WTC11 (cell line): ENCODE results near the gene EFNA5. TPM values are rescaled to one million over a fixed set of nuclear protein-coding genes. Genes with fewer than 3 reads are reported as not detected.

Source experiments
- ATAC-seq: fragments of 200-7000 bp; cut with Tn5 transposase; 2 replicates; pipeline ENCODE4 v1.10.0; 2021; ENCODE audit warnings: mild to moderate bottlenecking, moderate library complexity
- CTCF ChIA-PET: fragments of 300-600 bp; sonication (Branson Sonifier 250); formaldehyde crosslinking; loops from one replicate; lab custom pipeline; 2021; ENCODE audit warnings: antibody characterized with exemption; lab: Charles Lee
- POLR2A ChIA-PET: fragments of 350-600 bp; sonication (Branson Sonifier 250); formaldehyde crosslinking; loops from one replicate; lab custom pipeline; 2021; ENCODE audit warnings: antibody characterized with exemption; lab: Charles Lee
- DNase-seq: peaks from one replicate; pipeline ENCODE4 v3.0.0; 2021; ENCODE audit warnings: low spot score
- H3K27ac Mint-ChIP-seq: 2 replicates; pipeline ENCODE4 v1.8.0; 2021; ENCODE audit warnings: mixed read lengths
- H3K27me3 Mint-ChIP-seq: 2 replicates; pipeline ENCODE4 v1.8.0; 2021; ENCODE audit warnings: low read depth, mild to moderate bottlenecking, moderate library complexity, mixed read lengths
- H3K36me3 Mint-ChIP-seq: 2 replicates; pipeline ENCODE4 v1.8.0; 2021; ENCODE audit warnings: mixed read lengths
- H3K4me1 Mint-ChIP-seq: 2 replicates; pipeline ENCODE4 v1.8.0; 2022; ENCODE audit warnings: mixed read lengths
- H3K4me3 Mint-ChIP-seq: 2 replicates; pipeline ENCODE4 v1.8.0; 2021; ENCODE audit warnings: mild to moderate bottlenecking, moderate library complexity, mixed read lengths
- H3K9me3 Mint-ChIP-seq: 2 replicates; pipeline ENCODE4 v1.8.0; 2021; ENCODE audit warnings: mixed read lengths
- CREM ChIP-seq: sonication (generic); formaldehyde crosslinking; IDR thresholded peaks from 2 replicates; pipeline ENCODE4 v1.8.1; 2022; ENCODE audit warnings: mild to moderate bottlenecking, missing genetic modification reagents, moderate library complexity
- ELF4 ChIP-seq: sonication (generic); formaldehyde crosslinking; IDR thresholded peaks from 2 replicates; pipeline ENCODE4 v1.8.1; 2022; ENCODE audit warnings: low read depth, mild to moderate bottlenecking, moderate library complexity, missing genetic modification reagents
- EMX1 ChIP-seq: fragments of 250-450 bp; sonication (Bioruptor Pico); IDR thresholded peaks from 2 replicates; pipeline ENCODE4 v1.8.0; 2021; ENCODE audit warnings: mild to moderate bottlenecking
- ESRRA ChIP-seq: sonication (generic); formaldehyde crosslinking; IDR thresholded peaks from 2 replicates; pipeline ENCODE4 v1.8.1; 2022; ENCODE audit warnings: mild to moderate bottlenecking, missing genetic modification reagents, borderline replicate concordance
- GRHL2 ChIP-seq: fragments of 250-450 bp; sonication (Bioruptor Pico); IDR thresholded peaks from 2 replicates; pipeline ENCODE4 v1.8.0; 2022; ENCODE audit warnings: mild to moderate bottlenecking, moderate library complexity; ENCODE audit not compliant: insufficient replicate concordance, severe bottlenecking
- IRF2 ChIP-seq: sonication (generic); formaldehyde crosslinking; IDR thresholded peaks from 2 replicates; pipeline ENCODE4 v1.8.0; 2022; ENCODE audit warnings: low read depth, missing genetic modification reagents, borderline replicate concordance
- KAT7 ChIP-seq: sonication (generic); formaldehyde crosslinking; IDR thresholded peaks from 2 replicates; pipeline ENCODE4 v1.8.1; 2023; ENCODE audit warnings: missing genetic modification reagents, mild to moderate bottlenecking, borderline replicate concordance
- NFE2L1 ChIP-seq: sonication (generic); formaldehyde crosslinking; IDR thresholded peaks from 2 replicates; pipeline ENCODE4 v1.8.1; 2023; ENCODE audit warnings: missing genetic modification reagents
- NFYB ChIP-seq: sonication (generic); formaldehyde crosslinking; conservative IDR thresholded peaks from 2 replicates; pipeline ENCODE4 v1.8.0; 2022; ENCODE audit warnings: low read depth, missing genetic modification reagents
- NR1H2 ChIP-seq: sonication (generic); formaldehyde crosslinking; IDR thresholded peaks from 2 replicates; pipeline ENCODE4 v1.9.0; 2021; ENCODE audit warnings: mild to moderate bottlenecking, moderate library complexity, missing genetic modification reagents
- NR3C1 ChIP-seq: sonication (generic); formaldehyde crosslinking; conservative IDR thresholded peaks from 2 replicates; pipeline ENCODE4 v1.8.1; 2023; ENCODE audit warnings: low read depth, mild to moderate bottlenecking, missing genetic modification reagents
- PRRX2 ChIP-seq: fragments of 250-450 bp; sonication (Bioruptor Pico); IDR thresholded peaks from 2 replicates; pipeline ENCODE4 v1.8.0; 2021; ENCODE audit warnings: mild to moderate bottlenecking
- SMAD3 ChIP-seq: sonication (generic); formaldehyde crosslinking; IDR thresholded peaks from 2 replicates; pipeline ENCODE4 v1.8.0; 2022; ENCODE audit warnings: missing genetic modification reagents, mild to moderate bottlenecking, borderline replicate concordance
- SMAD4 ChIP-seq: sonication (generic); formaldehyde crosslinking; IDR thresholded peaks from 2 replicates; pipeline ENCODE4 v1.8.0; 2022; ENCODE audit warnings: mild to moderate bottlenecking, missing genetic modification reagents
- TEAD1 ChIP-seq: sonication (generic); formaldehyde crosslinking; IDR thresholded peaks from 2 replicates; pipeline ENCODE4 v1.8.0; 2022; ENCODE audit warnings: mild to moderate bottlenecking, missing genetic modification reagents
- ZNF121 ChIP-seq: sonication (generic); formaldehyde crosslinking; IDR thresholded peaks from 2 replicates; pipeline ENCODE4 v1.8.0; 2023; ENCODE audit warnings: missing genetic modification reagents
- ZNF671 ChIP-seq: fragments of 250-450 bp; sonication (Bioruptor Pico); IDR thresholded peaks from 2 replicates; pipeline ENCODE4 v1.8.0; 2021; ENCODE audit warnings: mild to moderate bottlenecking
- total RNA-seq: library from RNA; stranded (reverse); gene quantifications from 3 replicates; pipeline ENCODE4 v1.2.3, GENCODE V29; 2021
- TF ChIP-seq, protein P1 (sequence below): sonication (generic); formaldehyde crosslinking; IDR thresholded peaks from 2 replicates; pipeline ENCODE4 v1.8.1; 2023; ENCODE audit warnings: mild to moderate bottlenecking, missing genetic modification reagents
- TF ChIP-seq, protein P2 (sequence below): sonication (generic); formaldehyde crosslinking; IDR thresholded peaks from 2 replicates; pipeline ENCODE4 v1.8.1; 2023; ENCODE audit warnings: mild to moderate bottlenecking, missing genetic modification reagents, moderate library complexity
- TF ChIP-seq, protein P3 (sequence below): sonication (generic); formaldehyde crosslinking; IDR thresholded peaks from 2 replicates; pipeline ENCODE4 v1.8.0; 2023; ENCODE audit warnings: missing genetic modification reagents
- TF ChIP-seq, protein P4 (sequence below): sonication (generic); formaldehyde crosslinking; IDR thresholded peaks from 2 replicates; pipeline ENCODE4 v1.8.0; 2022; ENCODE audit warnings: mild to moderate bottlenecking, missing genetic modification reagents
- TF ChIP-seq, protein P5 (sequence below): fragments of 250-450 bp; sonication (Bioruptor Pico); conservative IDR thresholded peaks from 2 replicates; pipeline ENCODE4 v1.9.0; 2021; ENCODE audit warnings: mild to moderate bottlenecking
- TF ChIP-seq, protein P6 (sequence below): sonication (generic); formaldehyde crosslinking; IDR thresholded peaks from 2 replicates; pipeline ENCODE4 v1.8.1; 2022; ENCODE audit warnings: low read depth, mild to moderate bottlenecking, moderate library complexity, missing genetic modification reagents, borderline replicate concordance
- TF ChIP-seq, protein P7 (sequence below): fragments of 250-450 bp; sonication (Bioruptor Pico); IDR thresholded peaks from 2 replicates; pipeline ENCODE4 v1.9.0; 2021; ENCODE audit warnings: mild to moderate bottlenecking
- TF ChIP-seq, protein P8 (sequence below): sonication (generic); formaldehyde crosslinking; IDR thresholded peaks from 2 replicates; pipeline ENCODE4 v1.8.1; 2023; ENCODE audit warnings: mild to moderate bottlenecking, missing genetic modification reagents

Gene EFNA5
- total RNA-seq, 1 experiment from 2014 or later, result 17.4 TPM

DNA sequence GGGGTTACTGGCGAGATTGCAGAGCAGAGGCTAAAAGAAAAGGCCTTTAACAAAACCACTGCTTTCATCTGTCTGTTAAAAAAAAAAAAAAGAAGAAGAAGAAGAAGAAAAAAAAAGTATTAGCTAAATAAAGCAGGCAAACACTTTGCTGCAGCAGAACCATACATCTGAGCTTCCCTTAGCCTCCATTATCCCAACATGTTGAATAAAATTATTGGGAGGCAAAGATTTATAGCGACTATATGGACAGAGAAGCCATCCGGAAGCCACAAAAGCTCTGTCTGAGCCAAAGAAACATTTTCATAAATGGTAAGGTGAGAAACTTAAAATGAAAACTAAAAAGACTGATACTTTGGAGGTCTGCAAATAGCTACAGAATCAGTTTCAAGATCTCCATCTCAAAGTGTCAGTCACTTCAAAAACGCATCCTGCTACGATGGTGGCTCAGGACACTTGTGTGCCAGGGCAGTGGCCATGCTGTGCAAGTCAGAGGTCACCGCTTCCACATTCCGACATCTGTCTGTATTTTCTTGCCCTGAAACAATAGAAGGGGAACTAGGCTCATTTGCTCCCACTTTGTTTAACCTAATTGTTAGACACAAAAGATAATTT lies 9.6 kb downstream of the EFNA5 start:
- H3K27ac Mint-ChIP-seq, result no peak overlapping the region
- ChIA-PET CTCF (interaction anchor here (1.5 kb wide), 1 partner anchor 89 kb away, joined by 4 read pairs; no protein-coding TSS in a partner anchor), POLR2A (no interaction called here)
- no peak for TF ChIP-seq NFYB (CRISPR knock-in tag)
- TF ChIP-seq ESRRA (CRISPR knock-in tag), result no peak
- TF ChIP-seq TEAD1, result no peak
- TF ChIP-seq ZNF121 (CRISPR knock-in tag), result no peak
- no peaks in the 10 kb centered on the region for H3K27me3 Mint-ChIP-seq
- peaks cover 27% of the 10 kb centered on the region for H3K4me1 Mint-ChIP-seq
- H3K9me3 Mint-ChIP-seq, result no peaks in the 10 kb centered on the region
- no peak overlapping the region for H3K4me3 Mint-ChIP-seq
- H3K36me3 Mint-ChIP-seq, result no peaks in the 10 kb centered on the region
- no peak for ATAC-seq
- DNase-seq, result no peak

DNA sequence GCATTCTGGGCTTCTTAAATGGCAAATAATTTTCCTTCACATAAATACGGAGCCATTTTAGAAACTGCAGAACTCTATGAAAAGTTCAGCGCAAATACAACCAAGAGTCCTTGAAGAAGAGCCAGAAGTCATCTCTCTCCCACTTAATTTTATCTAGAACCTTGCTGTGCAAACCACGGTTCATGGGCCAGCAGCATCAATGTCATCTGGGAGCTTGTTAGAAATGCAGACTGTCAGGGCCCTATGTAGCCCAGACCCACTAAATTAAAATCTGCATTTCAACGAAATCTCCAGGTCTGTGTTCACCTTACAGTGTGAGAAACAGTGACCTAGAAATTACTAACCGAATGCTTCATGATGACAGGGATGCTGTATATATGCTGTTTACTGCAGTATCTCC lies 12.2 kb downstream of the EFNA5 start:
- ChIA-PET POLR2A (no interaction called here), CTCF (no interaction called here)
- Mint-ChIP-seq H3K4me3 (no peak overlapping the region), H3K27me3 (no peaks in the 10 kb centered on the region), H3K4me1 (peaks cover 36% of the 10 kb centered on the region), H3K36me3 (no peaks in the 10 kb centered on the region), H3K9me3 (no peaks in the 10 kb centered on the region), H3K27ac (no peak overlapping the region)
- TF ChIP-seq, protein P1, sequence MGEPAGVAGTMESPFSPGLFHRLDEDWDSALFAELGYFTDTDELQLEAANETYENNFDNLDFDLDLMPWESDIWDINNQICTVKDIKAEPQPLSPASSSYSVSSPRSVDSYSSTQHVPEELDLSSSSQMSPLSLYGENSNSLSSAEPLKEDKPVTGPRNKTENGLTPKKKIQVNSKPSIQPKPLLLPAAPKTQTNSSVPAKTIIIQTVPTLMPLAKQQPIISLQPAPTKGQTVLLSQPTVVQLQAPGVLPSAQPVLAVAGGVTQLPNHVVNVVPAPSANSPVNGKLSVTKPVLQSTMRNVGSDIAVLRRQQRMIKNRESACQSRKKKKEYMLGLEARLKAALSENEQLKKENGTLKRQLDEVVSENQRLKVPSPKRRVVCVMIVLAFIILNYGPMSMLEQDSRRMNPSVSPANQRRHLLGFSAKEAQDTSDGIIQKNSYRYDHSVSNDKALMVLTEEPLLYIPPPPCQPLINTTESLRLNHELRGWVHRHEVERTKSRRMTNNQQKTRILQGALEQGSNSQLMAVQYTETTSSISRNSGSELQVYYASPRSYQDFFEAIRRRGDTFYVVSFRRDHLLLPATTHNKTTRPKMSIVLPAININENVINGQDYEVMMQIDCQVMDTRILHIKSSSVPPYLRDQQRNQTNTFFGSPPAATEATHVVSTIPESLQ, result no peak
- TF ChIP-seq CREM (no peak), EMX1 (CRISPR knock-in tag) (no peak), NFE2L1 (CRISPR knock-in tag) (no peak), PRRX2 (CRISPR knock-in tag) (no peak), KAT7 (CRISPR knock-in tag) (no peak), IRF2 (CRISPR knock-in tag) (no peak), GRHL2 (CRISPR knock-in tag) (no peak), ZNF671 (CRISPR knock-in tag) (no peak), ELF4 (CRISPR knock-in tag) (no peak)
- TF ChIP-seq, protein P2, sequence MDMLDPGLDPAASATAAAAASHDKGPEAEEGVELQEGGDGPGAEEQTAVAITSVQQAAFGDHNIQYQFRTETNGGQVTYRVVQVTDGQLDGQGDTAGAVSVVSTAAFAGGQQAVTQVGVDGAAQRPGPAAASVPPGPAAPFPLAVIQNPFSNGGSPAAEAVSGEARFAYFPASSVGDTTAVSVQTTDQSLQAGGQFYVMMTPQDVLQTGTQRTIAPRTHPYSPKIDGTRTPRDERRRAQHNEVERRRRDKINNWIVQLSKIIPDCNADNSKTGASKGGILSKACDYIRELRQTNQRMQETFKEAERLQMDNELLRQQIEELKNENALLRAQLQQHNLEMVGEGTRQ (CRISPR knock-in tag), result no peak
- DNase-seq, result no peak
- ATAC-seq, result no peak

DNA sequence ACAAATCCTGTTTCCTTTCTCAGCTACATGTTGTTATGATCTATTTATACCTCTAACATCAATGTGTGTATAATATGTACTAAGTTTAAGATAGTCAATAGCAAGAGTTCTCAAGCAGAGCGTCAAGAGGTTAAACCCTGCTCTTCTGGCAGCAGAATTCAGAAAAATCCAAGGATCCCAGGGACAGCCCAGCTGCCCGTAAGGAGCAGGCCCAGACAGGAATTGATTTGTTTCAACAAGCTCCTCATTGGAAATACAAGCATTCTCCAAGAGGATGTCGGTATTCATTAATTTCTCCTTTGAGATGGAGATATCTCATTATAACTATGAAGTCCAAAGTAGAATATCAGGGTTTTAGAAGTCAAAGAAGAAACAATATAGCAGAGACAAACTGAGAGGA lies 14.9 kb downstream of the EFNA5 start:
- DNase-seq (no peak), ATAC-seq (no peak)
- H3K36me3 Mint-ChIP-seq, result no peaks in the 10 kb centered on the region
- H3K4me3 Mint-ChIP-seq, result no peak overlapping the region
- H3K4me1 Mint-ChIP-seq, result peaks cover 52% of the 10 kb centered on the region
- H3K27ac Mint-ChIP-seq, result peak overlapping the region; percentile 67; the same call in 1 of the 2 replicates
- ChIA-PET POLR2A (no interaction called here), CTCF (interaction anchor here (0.7 to 2.0 kb wide), 2 partner anchors 18 to 83 kb away, joined by 3 to 10 read pairs; no protein-coding TSS in a partner anchor)
- peaks cover 15% of the 10 kb centered on the region for H3K27me3 Mint-ChIP-seq
- no peaks in the 10 kb centered on the region for H3K9me3 Mint-ChIP-seq
- TF ChIP-seq, protein P3, sequence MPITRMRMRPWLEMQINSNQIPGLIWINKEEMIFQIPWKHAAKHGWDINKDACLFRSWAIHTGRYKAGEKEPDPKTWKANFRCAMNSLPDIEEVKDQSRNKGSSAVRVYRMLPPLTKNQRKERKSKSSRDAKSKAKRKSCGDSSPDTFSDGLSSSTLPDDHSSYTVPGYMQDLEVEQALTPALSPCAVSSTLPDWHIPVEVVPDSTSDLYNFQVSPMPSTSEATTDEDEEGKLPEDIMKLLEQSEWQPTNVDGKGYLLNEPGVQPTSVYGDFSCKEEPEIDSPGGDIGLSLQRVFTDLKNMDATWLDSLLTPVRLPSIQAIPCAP (CRISPR knock-in tag), result no peak
- TF ChIP-seq CREM (no peak), SMAD4 (CRISPR knock-in tag) (no peak), NR1H2 (CRISPR knock-in tag) (no peak), NR3C1 (CRISPR knock-in tag) (no peak), SMAD3 (CRISPR knock-in tag) (no peak)
- TF ChIP-seq, protein P4, sequence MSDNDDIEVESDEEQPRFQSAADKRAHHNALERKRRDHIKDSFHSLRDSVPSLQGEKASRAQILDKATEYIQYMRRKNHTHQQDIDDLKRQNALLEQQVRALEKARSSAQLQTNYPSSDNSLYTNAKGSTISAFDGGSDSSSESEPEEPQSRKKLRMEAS (CRISPR knock-in tag), result no peak
- TF ChIP-seq, protein P5, sequence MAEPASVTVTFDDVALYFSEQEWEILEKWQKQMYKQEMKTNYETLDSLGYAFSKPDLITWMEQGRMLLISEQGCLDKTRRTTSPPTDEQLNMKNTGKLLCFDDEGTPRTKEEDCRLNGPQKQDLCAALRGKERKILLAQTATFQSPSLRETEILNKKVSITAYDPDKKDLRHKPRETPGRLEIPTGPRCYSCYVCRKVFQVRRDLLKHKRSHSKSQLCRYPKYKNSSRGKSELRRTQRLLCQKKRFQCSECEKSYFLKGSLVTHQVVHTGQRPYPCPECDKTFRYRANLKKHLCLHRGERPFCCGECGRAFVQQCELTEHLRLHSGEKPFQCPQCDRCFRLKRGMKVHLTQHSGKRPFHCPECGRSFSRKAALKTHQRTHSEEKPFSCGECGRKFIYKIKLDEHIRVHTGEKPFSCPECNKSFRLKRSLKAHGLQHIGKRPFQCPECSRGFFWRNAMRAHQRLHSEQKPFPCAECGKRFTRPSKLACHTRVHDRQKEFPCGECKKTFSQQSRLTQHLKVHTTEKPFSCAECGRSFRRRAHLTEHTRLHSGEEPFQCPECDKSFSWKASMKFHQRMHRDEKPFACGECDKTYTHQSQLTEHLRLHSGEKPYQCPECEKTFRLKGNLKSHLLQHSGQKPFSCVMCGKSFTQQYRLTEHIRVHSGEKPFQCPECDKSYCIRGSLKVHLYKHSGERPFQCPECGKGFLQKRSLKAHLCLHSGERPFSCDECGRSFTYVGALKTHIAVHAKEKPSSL (CRISPR knock-in tag), result no peak
- TF ChIP-seq, protein P6, sequence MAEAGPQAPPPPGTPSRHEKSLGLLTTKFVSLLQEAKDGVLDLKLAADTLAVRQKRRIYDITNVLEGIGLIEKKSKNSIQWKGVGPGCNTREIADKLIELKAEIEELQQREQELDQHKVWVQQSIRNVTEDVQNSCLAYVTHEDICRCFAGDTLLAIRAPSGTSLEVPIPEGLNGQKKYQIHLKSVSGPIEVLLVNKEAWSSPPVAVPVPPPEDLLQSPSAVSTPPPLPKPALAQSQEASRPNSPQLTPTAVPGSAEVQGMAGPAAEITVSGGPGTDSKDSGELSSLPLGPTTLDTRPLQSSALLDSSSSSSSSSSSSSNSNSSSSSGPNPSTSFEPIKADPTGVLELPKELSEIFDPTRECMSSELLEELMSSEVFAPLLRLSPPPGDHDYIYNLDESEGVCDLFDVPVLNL, result no peak
- TF ChIP-seq, protein P7, sequence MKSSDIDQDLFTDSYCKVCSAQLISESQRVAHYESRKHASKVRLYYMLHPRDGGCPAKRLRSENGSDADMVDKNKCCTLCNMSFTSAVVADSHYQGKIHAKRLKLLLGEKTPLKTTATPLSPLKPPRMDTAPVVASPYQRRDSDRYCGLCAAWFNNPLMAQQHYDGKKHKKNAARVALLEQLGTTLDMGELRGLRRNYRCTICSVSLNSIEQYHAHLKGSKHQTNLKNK (CRISPR knock-in tag), result no peak
- TF ChIP-seq, protein P8, sequence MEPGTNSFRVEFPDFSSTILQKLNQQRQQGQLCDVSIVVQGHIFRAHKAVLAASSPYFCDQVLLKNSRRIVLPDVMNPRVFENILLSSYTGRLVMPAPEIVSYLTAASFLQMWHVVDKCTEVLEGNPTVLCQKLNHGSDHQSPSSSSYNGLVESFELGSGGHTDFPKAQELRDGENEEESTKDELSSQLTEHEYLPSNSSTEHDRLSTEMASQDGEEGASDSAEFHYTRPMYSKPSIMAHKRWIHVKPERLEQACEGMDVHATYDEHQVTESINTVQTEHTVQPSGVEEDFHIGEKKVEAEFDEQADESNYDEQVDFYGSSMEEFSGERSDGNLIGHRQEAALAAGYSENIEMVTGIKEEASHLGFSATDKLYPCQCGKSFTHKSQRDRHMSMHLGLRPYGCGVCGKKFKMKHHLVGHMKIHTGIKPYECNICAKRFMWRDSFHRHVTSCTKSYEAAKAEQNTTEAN (CRISPR knock-in tag), result no peak
